HepG2 (cell line): ENCODE results near the gene CEACAM8. TPM values are rescaled to one million over a fixed set of nuclear protein-coding genes. Genes with fewer than 3 reads are reported as not detected.

Experiments used
- ATAC-seq: fragments of 200-7000 bp; cut with Tn5 transposase; 3 replicates; pipeline ENCODE4 v1.9.1; 2020; ENCODE audit warnings: mild to moderate bottlenecking, moderate library complexity
- BruUV-seq: library from RNA; stranded (reverse); fragments of 400-500 nt; replicated peaks from 2 replicates; lab custom pipeline; 2021; lab: Mats Ljungman, UMichigan
- CTCF ChIA-PET: fragments of 300-600 bp; formaldehyde crosslinking; extraction: SDS; loops from one replicate; lab custom pipeline; 2021; ENCODE audit warnings: low total read pairs, inconsistent platforms, low intra/inter-chr PET ratio; lab: Yijun Ruan, JAX
- POLR2A ChIA-PET: fragments of 350-600 bp; sonication (Branson Sonifier 250); formaldehyde crosslinking; loops from one replicate; lab custom pipeline; 2020; ENCODE audit warnings: antibody characterized with exemption, inconsistent platforms; lab: Yijun Ruan, JAX
- DNase-seq: peaks from one replicate; pipeline ENCODE4 v3.0.0-alpha.2; 2015; ENCODE audit warnings: low spot score
- FAIRE-seq: peaks from 3 replicates; lab custom pipeline; 2011; peaks lifted over from hg19 to GRCh38; lab: Jason Lieb, UNC
- H2AFZ ChIP-seq: one replicate; pipeline ENCODE4 v1.6.1; 2011; ENCODE audit warnings: low read length, inconsistent platforms
- H3K27ac ChIP-seq: fragments of 300-600 bp; 3 replicates; pipeline ENCODE4 v1.8.0; 2011; ENCODE audit warnings: mixed run types, mild to moderate bottlenecking, mixed read lengths, low read length, inconsistent platforms; ENCODE audit not compliant: insufficient read depth; ENCODE audit errors: extremely low read length
- H3K27me3 ChIP-seq, 2 experiments: fragments of 200-600 bp in 1 of 2; 2 replicates in 1 of 2; 3 replicates in 1 of 2; pipeline versions ENCODE4 v1.6.0 to v1.8.0; 2011; ENCODE audit warnings: low read length in 2 of 2, mild to moderate bottlenecking in 2 of 2, moderate library complexity in 2 of 2, inconsistent platforms in 1 of 2; ENCODE audit not compliant: insufficient read depth in 2 of 2, control insufficient read depth in 1 of 2
- H3K36me3 ChIP-seq, 2 experiments: fragments of 200-600 bp in 1 of 2; replicated peaks in 1 of 2; 2 replicates in 1 of 2; 3 replicates in 1 of 2; pipeline versions ENCODE4 v1.5.1 to v1.8.0; 2011; ENCODE audit warnings: low read length in 2 of 2, inconsistent platforms in 1 of 2; ENCODE audit not compliant: insufficient read depth in 2 of 2, control insufficient read depth in 1 of 2
- H3K4me1 ChIP-seq: 2 replicates; pipeline ENCODE4 v1.5.1; 2012; ENCODE audit warnings: low read length, inconsistent platforms; ENCODE audit not compliant: insufficient read depth
- H3K4me2 ChIP-seq: 2 replicates; pipeline ENCODE4 v1.6.0; 2011; ENCODE audit warnings: low read depth, low read length, inconsistent platforms
- H3K4me3 ChIP-seq, 3 experiments: fragments of 200-600 bp in 1 of 3; sonication (generic), shearing (Covaris generic) in 1 of 3; replicated peaks in 1 of 3; 2 replicates each; pipeline ENCODE4 v1.5.1; 2011 to 2016; ENCODE audit warnings: low read length in 3 of 3, inconsistent platforms in 2 of 3, low read depth in 2 of 3, mild to moderate bottlenecking in 2 of 3, control low read depth in 1 of 3, mixed read lengths in 1 of 3; ENCODE audit not compliant: insufficient read depth in 1 of 3
- H3K79me2 ChIP-seq: one replicate; pipeline ENCODE4 v1.6.1; 2011; ENCODE audit warnings: low read length, inconsistent platforms; ENCODE audit not compliant: insufficient read depth
- H3K9ac ChIP-seq: 2 replicates; pipeline ENCODE4 v1.6.0; 2011; ENCODE audit warnings: mild to moderate bottlenecking, low read depth, low read length, inconsistent platforms; ENCODE audit not compliant: insufficient read depth
- H3K9me3 ChIP-seq: 2 replicates; pipeline ENCODE4 v1.5.1; 2012; ENCODE audit warnings: mild to moderate bottlenecking, low read length
- H4K20me1 ChIP-seq: 2 replicates; pipeline ENCODE4 v1.6.0; 2011; ENCODE audit warnings: inconsistent platforms, mild to moderate bottlenecking, low read length, moderate library complexity; ENCODE audit not compliant: insufficient read depth
- MZF1 ChIP-seq: sonication (generic); formaldehyde crosslinking; IDR thresholded peaks from 2 replicates; pipeline ENCODE4 v1.8.1; 2023; ENCODE audit warnings: mild to moderate bottlenecking, missing genetic modification reagents, borderline replicate concordance
- POLR2AphosphoS5 ChIP-seq: IDR thresholded peaks from 2 replicates; pipeline ENCODE4 v1.6.1; 2012; ENCODE audit warnings: low read depth, low read length
- RAD21 ChIP-seq: fragments of 450-650 bp; formaldehyde crosslinking; IDR thresholded peaks from 2 replicates; pipeline ENCODE4 v1.5.0; 2020; ENCODE audit warnings: mild to moderate bottlenecking
- STAG1 ChIP-seq: sonication (generic); formaldehyde crosslinking; IDR thresholded peaks from 2 replicates; pipeline ENCODE4 v1.4.0; 2020; ENCODE audit warnings: missing genetic modification reagents
- ZFP82 ChIP-seq: sonication (generic); formaldehyde crosslinking; IDR thresholded peaks from 2 replicates; pipeline ENCODE4 v1.5.1; 2020; ENCODE audit warnings: mild to moderate bottlenecking, missing genetic modification reagents, borderline replicate concordance
- ZNF577 ChIP-seq: sonication (generic); formaldehyde crosslinking; IDR thresholded peaks from 2 replicates; pipeline ENCODE4 v1.4.0; 2020; ENCODE audit warnings: mild to moderate bottlenecking, low read depth, missing genetic modification reagents, borderline replicate concordance
- ZNF674 ChIP-seq: sonication (generic); formaldehyde crosslinking; IDR thresholded peaks from 2 replicates; pipeline ENCODE4 v1.5.0; 2020; ENCODE audit warnings: low read depth, mild to moderate bottlenecking, missing genetic modification reagents
- WGBS: methylation state at CpG from one replicate; pipeline ENCODE4 v1.1.6; 2017; ENCODE audit warnings: low lambda C conversion rate; 5-methylcytosine and 5-hydroxymethylcytosine counted together
- in situ Hi-C: cut with HindIII; loops from 2 replicates; pipeline ENCODE4 v1.10.0; 2017; ENCODE audit warnings: low pct_unique_long_range_greater_than_20kb; ENCODE audit not compliant: extremely low pct_ligation_motif_present
- intact Hi-C: fragments of 100-400 bp; cut with micrococcal nuclease; formaldehyde crosslinking; loops from one replicate; pipeline ENCODE4 v1.10.0; 2022; ENCODE audit not compliant: unreplicated experiment
- polyA plus RNA-seq, 8 experiments: library from polyadenylated mRNA; depleted of rRNA in 3 of 8; stranded (reverse) in 7 of 8; unstranded in 1 of 8; fragments of >200 nt; fragmentation: Illumina TruSeq in 4 of 8; extraction: Trizol in 4 of 8; gene quantifications; 2 replicates each; pipeline versions ENCODE4 v1.2.1 to v1.2.3, GENCODE V29; 2011 to 2016; ENCODE audit warnings: low read depth in 4 of 8, missing spikeins in 1 of 8, mixed read lengths in 1 of 8; ENCODE audit not compliant: insufficient read depth in 1 of 8
- total RNA-seq, 5 experiments: library from RNA; depleted of rRNA; stranded (reverse); fragments of >200 nt; fragmentation: Illumina TruSeq; extraction: Trizol; gene quantifications; 2 replicates each; pipeline ENCODE4 v1.2.3, GENCODE V29; 2016; ENCODE audit warnings: low read depth in 1 of 5
- TF ChIP-seq, protein P1 (sequence below): sonication (generic); formaldehyde crosslinking; IDR thresholded peaks from 2 replicates; pipeline ENCODE4 v1.5.0; 2020; ENCODE audit warnings: mild to moderate bottlenecking, missing genetic modification reagents, moderate library complexity
- TF ChIP-seq, protein P2 (sequence below): sonication (generic); formaldehyde crosslinking; IDR thresholded peaks from 2 replicates; pipeline ENCODE4 v1.5.0; 2020; ENCODE audit warnings: missing genetic modification reagents
- TF ChIP-seq, protein P3 (sequence below): sonication (generic); formaldehyde crosslinking; conservative IDR thresholded peaks from 2 replicates; pipeline ENCODE4 v1.8.0; 2022; ENCODE audit warnings: low read depth, missing genetic modification reagents
- TF ChIP-seq, protein P4 (sequence below): sonication (generic); IDR thresholded peaks from 2 replicates; pipeline ENCODE4 v1.6.1; 2016; ENCODE audit warnings: low read depth, borderline replicate concordance

Gene CEACAM8
- total and polyA plus RNA-seq, 2 of the 13 experiments (the other 11 are each of a cell fraction or from before 2014, with no cell fraction given), result not detected

DNA sequence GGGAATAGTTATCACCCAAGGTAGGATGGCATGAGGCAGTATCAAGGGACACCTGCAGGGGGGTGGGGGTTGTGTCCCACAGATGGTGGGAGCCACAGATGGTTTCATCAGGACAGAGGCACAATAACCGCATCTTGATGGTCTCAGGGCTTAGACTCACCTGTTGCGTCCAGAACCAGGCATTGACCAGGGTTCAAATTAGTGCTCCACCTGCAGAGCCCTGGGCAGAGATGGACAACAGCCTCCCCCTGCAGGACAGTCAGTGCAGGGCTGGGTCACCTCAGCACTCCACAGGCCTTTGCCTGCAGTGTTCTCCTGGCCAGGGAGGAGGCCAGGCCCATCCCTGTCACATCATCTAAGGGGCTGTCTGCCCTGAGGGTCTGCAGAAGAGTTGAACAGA is 51.9 kb downstream of the CEACAM8 start:
- intact Hi-C loops, result no loop called here
- Histone ChIP-seq H3K9ac (no peak overlapping the region), H3K4me2 (no peak overlapping the region), H2AFZ (no peak overlapping the region), H3K27me3 (no peaks in the 10 kb centered on the region; a peak in 2 of 5 replicates), H3K4me3 (no peak overlapping the region), H3K9me3 (no peaks in the 10 kb centered on the region), H3K4me1 (peaks cover 62% of the 10 kb centered on the region), H4K20me1 (no peaks in the 10 kb centered on the region), H3K27ac (no peak overlapping the region), H3K79me2 (no peaks in the 10 kb centered on the region), H3K36me3 (no peaks in the 10 kb centered on the region)
- no peak for DNase-seq
- no CpG with 5 or more reads among the region's 2 CpGs for WGBS
- TF ChIP-seq, protein P1, sequence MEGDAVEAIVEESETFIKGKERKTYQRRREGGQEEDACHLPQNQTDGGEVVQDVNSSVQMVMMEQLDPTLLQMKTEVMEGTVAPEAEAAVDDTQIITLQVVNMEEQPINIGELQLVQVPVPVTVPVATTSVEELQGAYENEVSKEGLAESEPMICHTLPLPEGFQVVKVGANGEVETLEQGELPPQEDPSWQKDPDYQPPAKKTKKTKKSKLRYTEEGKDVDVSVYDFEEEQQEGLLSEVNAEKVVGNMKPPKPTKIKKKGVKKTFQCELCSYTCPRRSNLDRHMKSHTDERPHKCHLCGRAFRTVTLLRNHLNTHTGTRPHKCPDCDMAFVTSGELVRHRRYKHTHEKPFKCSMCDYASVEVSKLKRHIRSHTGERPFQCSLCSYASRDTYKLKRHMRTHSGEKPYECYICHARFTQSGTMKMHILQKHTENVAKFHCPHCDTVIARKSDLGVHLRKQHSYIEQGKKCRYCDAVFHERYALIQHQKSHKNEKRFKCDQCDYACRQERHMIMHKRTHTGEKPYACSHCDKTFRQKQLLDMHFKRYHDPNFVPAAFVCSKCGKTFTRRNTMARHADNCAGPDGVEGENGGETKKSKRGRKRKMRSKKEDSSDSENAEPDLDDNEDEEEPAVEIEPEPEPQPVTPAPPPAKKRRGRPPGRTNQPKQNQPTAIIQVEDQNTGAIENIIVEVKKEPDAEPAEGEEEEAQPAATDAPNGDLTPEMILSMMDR (CRISPR knock-in tag), result peak; percentile 60
- TF ChIP-seq ZFP82 (no peak), MZF1 (CRISPR knock-in tag) (no peak), STAG1 (peak; percentile 72), RAD21 (peak; percentile 50)
- POLR2A ChIA-PET, result no interaction called here
- FAIRE-seq, result no peak
- no TSS peak for BruUV-seq
- CTCF ChIA-PET, result interaction anchor here (0.9 to 3.5 kb wide), 3 partner anchors 14 to 104 kb away, joined by 3 to 18 read pairs (median 12); no protein-coding TSS in a partner anchor
- peak; percentile 78 for ATAC-seq
- in situ Hi-C loops, result no loop called here

DNA sequence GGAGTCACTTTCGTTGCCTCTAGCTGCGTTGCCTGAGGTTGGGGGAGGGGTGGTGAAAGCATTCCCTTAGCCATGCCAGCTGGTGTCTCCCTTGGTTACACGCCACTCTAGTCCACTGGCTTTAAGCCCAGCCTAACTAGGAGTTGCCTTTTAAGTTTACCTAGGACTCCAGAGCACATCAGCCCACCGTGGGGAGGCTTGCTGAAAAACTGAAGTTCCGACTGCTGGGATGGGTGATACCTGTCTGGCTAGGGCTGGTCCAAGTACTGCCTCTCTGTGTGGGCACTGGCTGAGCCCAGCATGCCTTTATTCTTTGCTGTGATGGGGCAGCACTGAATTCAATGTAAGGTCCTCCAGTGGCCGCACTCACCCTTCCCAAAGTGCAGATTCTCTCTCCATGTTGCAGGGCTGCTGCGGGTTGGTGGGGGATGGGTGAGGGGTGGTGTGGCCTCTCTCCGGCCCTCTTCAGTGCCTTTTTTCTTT is 54.6 kb downstream of the CEACAM8 start:
- ChIA-PET CTCF (interaction anchor here (1.0 to 3.5 kb wide), 2 partner anchors 89 to 102 kb away, joined by 3 to 18 read pairs; no protein-coding TSS in a partner anchor), POLR2A (interaction anchor here (1.7 to 3.0 kb wide), 2 partner anchors 11 to 90 kb away, joined by 4 to 17 read pairs; partner anchors contain the start of gene CEACAM1)
- intact Hi-C loops (no loop called here), in situ Hi-C loops (no loop called here)
- H3K4me1 ChIP-seq, result peaks cover 62% of the 10 kb centered on the region
- H4K20me1 ChIP-seq, result no peaks in the 10 kb centered on the region
- H3K27me3 ChIP-seq, result no peaks in the 10 kb centered on the region
- WGBS, result 42% methylated on average over 7 of the region's 8 CpGs
- H3K9ac ChIP-seq, result no peak overlapping the region
- no peaks in the 10 kb centered on the region for H3K36me3 ChIP-seq
- H2AFZ ChIP-seq, result no peak overlapping the region
- no peak overlapping the region for H3K4me3 ChIP-seq
- no peaks in the 10 kb centered on the region for H3K79me2 ChIP-seq
- peak overlapping the region; percentile 45; the same call in 1 of the 2 replicates for H3K4me2 ChIP-seq
- no peak overlapping the region for H3K27ac ChIP-seq
- FAIRE-seq (no peak), ATAC-seq (peak; percentile 29), DNase-seq (no peak)
- no TSS peak for BruUV-seq
- H3K9me3 ChIP-seq, result no peaks in the 10 kb centered on the region
- TF ChIP-seq, protein P2, sequence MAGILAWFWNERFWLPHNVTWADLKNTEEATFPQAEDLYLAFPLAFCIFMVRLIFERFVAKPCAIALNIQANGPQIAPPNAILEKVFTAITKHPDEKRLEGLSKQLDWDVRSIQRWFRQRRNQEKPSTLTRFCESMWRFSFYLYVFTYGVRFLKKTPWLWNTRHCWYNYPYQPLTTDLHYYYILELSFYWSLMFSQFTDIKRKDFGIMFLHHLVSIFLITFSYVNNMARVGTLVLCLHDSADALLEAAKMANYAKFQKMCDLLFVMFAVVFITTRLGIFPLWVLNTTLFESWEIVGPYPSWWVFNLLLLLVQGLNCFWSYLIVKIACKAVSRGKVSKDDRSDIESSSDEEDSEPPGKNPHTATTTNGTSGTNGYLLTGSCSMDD (CRISPR knock-in tag), result no peak
- TF ChIP-seq ZNF674 (CRISPR knock-in tag), result no peak
- no peak for TF ChIP-seq ZNF577
- TF ChIP-seq POLR2AphosphoS5, result no peak
- TF ChIP-seq, protein P3, sequence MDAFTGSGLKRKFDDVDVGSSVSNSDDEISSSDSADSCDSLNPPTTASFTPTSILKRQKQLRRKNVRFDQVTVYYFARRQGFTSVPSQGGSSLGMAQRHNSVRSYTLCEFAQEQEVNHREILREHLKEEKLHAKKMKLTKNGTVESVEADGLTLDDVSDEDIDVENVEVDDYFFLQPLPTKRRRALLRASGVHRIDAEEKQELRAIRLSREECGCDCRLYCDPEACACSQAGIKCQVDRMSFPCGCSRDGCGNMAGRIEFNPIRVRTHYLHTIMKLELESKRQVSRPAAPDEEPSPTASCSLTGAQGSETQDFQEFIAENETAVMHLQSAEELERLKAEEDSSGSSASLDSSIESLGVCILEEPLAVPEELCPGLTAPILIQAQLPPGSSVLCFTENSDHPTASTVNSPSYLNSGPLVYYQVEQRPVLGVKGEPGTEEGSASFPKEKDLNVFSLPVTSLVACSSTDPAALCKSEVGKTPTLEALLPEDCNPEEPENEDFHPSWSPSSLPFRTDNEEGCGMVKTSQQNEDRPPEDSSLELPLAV, result no peak
- TF ChIP-seq, protein P4, sequence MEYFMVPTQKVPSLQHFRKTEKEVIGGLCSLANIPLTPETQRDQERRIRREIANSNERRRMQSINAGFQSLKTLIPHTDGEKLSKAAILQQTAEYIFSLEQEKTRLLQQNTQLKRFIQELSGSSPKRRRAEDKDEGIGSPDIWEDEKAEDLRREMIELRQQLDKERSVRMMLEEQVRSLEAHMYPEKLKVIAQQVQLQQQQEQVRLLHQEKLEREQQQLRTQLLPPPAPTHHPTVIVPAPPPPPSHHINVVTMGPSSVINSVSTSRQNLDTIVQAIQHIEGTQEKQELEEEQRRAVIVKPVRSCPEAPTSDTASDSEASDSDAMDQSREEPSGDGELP, result peak; percentile 31; the same call in 1 of the 2 replicates
